PC-9 (cell line): Measurements from ENCODE around the gene KIZ. TPM values are rescaled to one million over a fixed set of nuclear protein-coding genes. Genes with fewer than 3 reads are reported as not detected.

Experiments used
- BruUV-seq: library from RNA; stranded (reverse); fragments of 400-500 nt; replicated peaks from 2 replicates; lab custom pipeline; 2021; lab: Mats Ljungman, UMichigan
- CTCF ChIA-PET: fragments of 300-600 bp; sonication (Branson Sonifier 250); formaldehyde crosslinking; loops from one replicate; lab custom pipeline; 2022; ENCODE audit warnings: antibody characterized with exemption; lab: Charles Lee
- POLR2A ChIA-PET: fragments of 300-600 bp; sonication (Branson Sonifier 250); formaldehyde crosslinking; loops from one replicate; lab custom pipeline; 2022; ENCODE audit warnings: antibody characterized with exemption; ENCODE audit not compliant: unreplicated experiment; lab: Charles Lee
- DNase-seq, 2 experiments: peaks; one replicate each; pipeline versions ENCODE4 v3.0.0 to v3.0.0-alpha.2; 2015 to 2022; ENCODE audit warnings: mixed read lengths in 1 of 2
- H2AFZ ChIP-seq: fragments of 200-600 bp; sonication (generic); 2 replicates; pipeline ENCODE4 v1.8.1; 2017; ENCODE audit warnings: antibody characterized with exemption
- H3F3A ChIP-seq: fragments of 200-600 bp; sonication (generic); 2 replicates; pipeline ENCODE4 v1.8.1; 2017; ENCODE audit warnings: antibody characterized with exemption, mild to moderate bottlenecking, low read depth; ENCODE audit not compliant: insufficient read depth
- H3K27ac ChIP-seq: fragments of 200-600 bp; sonication (generic); 2 replicates; pipeline ENCODE4 v1.6.1; 2016; ENCODE audit warnings: mixed run types
- H3K27me3 ChIP-seq: fragments of 200-600 bp; sonication (generic); 2 replicates; pipeline ENCODE4 v1.6.1; 2016; ENCODE audit warnings: low read depth, mixed run types; ENCODE audit not compliant: insufficient read depth
- H3K36me3 ChIP-seq: fragments of 200-600 bp; sonication (generic); 2 replicates; pipeline ENCODE4 v1.6.1; 2016; ENCODE audit warnings: low read depth, mixed run types
- H3K4me1 ChIP-seq: fragments of 200-600 bp; sonication (generic); replicated peaks from 2 replicates; pipeline ENCODE4 v1.6.1; 2016; ENCODE audit warnings: mixed run types; ENCODE audit not compliant: insufficient read depth
- H3K4me2 ChIP-seq: fragments of 200-600 bp; sonication (generic); 2 replicates; pipeline ENCODE4 v1.6.1; 2017; ENCODE audit warnings: mixed run types
- H3K4me3 ChIP-seq: fragments of 200-600 bp; sonication (generic); 2 replicates; pipeline ENCODE4 v1.6.1; 2016; ENCODE audit warnings: mixed run types
- H3K79me2 ChIP-seq: fragments of 200-600 bp; sonication (generic); 2 replicates; pipeline ENCODE4 v1.6.1; 2017; ENCODE audit warnings: low read depth, mixed run types
- H3K9me2 ChIP-seq: fragments of 200-600 bp; sonication (generic); 2 replicates; pipeline ENCODE4 v1.8.1; 2017; ENCODE audit warnings: mild to moderate bottlenecking; ENCODE audit not compliant: insufficient read depth
- H3K9me3 ChIP-seq: fragments of 200-600 bp; sonication (generic); 2 replicates; pipeline ENCODE4 v1.8.1; 2016; ENCODE audit warnings: low read depth; ENCODE audit not compliant: insufficient read depth
- H4K20me1 ChIP-seq: fragments of 200-600 bp; sonication (generic); 2 replicates; pipeline ENCODE4 v1.8.1; 2017; ENCODE audit not compliant: insufficient read depth
- EZH2 ChIP-seq: fragments of 200-600 bp; sonication (generic); IDR thresholded peaks from 2 replicates; pipeline ENCODE4 v1.8.0; 2017; ENCODE audit warnings: antibody characterized with exemption, low read depth
- intact Hi-C: fragments of 100-400 bp; cut with micrococcal nuclease; formaldehyde crosslinking; loops from one replicate; pipeline ENCODE4 v1.10.0; 2022; ENCODE audit not compliant: unreplicated experiment
- total RNA-seq: library from RNA; stranded (reverse); gene quantifications from 2 replicates; pipeline ENCODE4 v1.2.3, GENCODE V29; 2021
- TF ChIP-seq, protein P1 (sequence below): fragments of 200-600 bp; sonication (generic); conservative IDR thresholded peaks from 2 replicates; pipeline ENCODE4 v1.6.1; 2017; ENCODE audit warnings: mixed run types, antibody characterized with exemption, mild to moderate bottlenecking, moderate library complexity

The KIZ gene
- total RNA-seq, 1 experiment from 2014 or later = 21.5 TPM

DNA sequence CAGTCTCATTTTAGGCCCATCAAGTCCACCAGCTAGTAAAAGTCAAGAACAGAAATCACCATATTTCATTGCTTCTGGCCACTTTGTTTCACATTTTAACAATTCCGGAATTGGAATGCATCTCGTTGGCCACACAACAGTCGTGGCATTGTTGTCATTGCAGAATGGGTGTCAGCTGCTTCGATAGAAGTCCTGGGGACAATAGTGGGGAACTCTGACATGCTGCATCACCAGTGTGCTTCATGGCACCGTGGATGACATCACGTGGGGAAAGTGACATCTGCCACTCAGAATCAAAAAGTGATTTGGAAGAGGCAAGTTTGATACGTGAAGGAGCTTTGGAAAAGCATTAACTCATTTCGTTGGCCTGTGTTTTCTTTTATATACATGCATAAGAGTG lies 133.5 kb downstream of the KIZ start:
- no peaks in the 10 kb centered on the region for H3F3A ChIP-seq
- ChIA-PET CTCF (no interaction called here), POLR2A (no interaction called here)
- H3K79me2 ChIP-seq = no peaks in the 10 kb centered on the region
- H3K36me3 ChIP-seq = no peaks in the 10 kb centered on the region
- no peak for TF ChIP-seq EZH2
- TF ChIP-seq, protein P1, sequence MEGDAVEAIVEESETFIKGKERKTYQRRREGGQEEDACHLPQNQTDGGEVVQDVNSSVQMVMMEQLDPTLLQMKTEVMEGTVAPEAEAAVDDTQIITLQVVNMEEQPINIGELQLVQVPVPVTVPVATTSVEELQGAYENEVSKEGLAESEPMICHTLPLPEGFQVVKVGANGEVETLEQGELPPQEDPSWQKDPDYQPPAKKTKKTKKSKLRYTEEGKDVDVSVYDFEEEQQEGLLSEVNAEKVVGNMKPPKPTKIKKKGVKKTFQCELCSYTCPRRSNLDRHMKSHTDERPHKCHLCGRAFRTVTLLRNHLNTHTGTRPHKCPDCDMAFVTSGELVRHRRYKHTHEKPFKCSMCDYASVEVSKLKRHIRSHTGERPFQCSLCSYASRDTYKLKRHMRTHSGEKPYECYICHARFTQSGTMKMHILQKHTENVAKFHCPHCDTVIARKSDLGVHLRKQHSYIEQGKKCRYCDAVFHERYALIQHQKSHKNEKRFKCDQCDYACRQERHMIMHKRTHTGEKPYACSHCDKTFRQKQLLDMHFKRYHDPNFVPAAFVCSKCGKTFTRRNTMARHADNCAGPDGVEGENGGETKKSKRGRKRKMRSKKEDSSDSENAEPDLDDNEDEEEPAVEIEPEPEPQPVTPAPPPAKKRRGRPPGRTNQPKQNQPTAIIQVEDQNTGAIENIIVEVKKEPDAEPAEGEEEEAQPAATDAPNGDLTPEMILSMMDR = no peak
- no peak overlapping the region for H2AFZ ChIP-seq
- no peaks in the 10 kb centered on the region for H3K9me3 ChIP-seq
- H3K4me1 ChIP-seq = no peaks in the 10 kb centered on the region
- H4K20me1 ChIP-seq = no peaks in the 10 kb centered on the region
- H3K4me3 ChIP-seq = no peak overlapping the region
- H3K27ac ChIP-seq = no peak overlapping the region
- peaks cover 10% of the 10 kb centered on the region; the same call in 1 of the 2 replicates for H3K27me3 ChIP-seq
- no TSS peak for BruUV-seq
- no peaks in the 10 kb centered on the region for H3K9me2 ChIP-seq
- DNase-seq = no peak
- intact Hi-C loops = no loop called here
- no peak overlapping the region for H3K4me2 ChIP-seq

GRCh38 chr20:21262812-21263211 lies 136.9 kb downstream of the KIZ start:
- POLR2A ChIA-PET = no interaction called here
- intact Hi-C loops = no loop called here
- Histone ChIP-seq H3K4me3 (no peak overlapping the region), H3K9me3 (peaks cover 5% of the 10 kb centered on the region; the same call in 1 of the 2 replicates), H3K36me3 (no peaks in the 10 kb centered on the region), H3K4me2 (no peak overlapping the region), H3K9me2 (no peaks in the 10 kb centered on the region), H3K27ac (no peak overlapping the region), H3K27me3 (peaks cover 39% of the 10 kb centered on the region), H3K79me2 (no peaks in the 10 kb centered on the region), H2AFZ (no peak overlapping the region), H4K20me1 (no peaks in the 10 kb centered on the region), H3F3A (no peaks in the 10 kb centered on the region), H3K4me1 (no peaks in the 10 kb centered on the region)
- CTCF ChIA-PET = no interaction called here
- DNase-seq = no peak
- TF ChIP-seq, protein P1 = no peak
- TF ChIP-seq EZH2 = no peak
- no TSS peak for BruUV-seq

DNA sequence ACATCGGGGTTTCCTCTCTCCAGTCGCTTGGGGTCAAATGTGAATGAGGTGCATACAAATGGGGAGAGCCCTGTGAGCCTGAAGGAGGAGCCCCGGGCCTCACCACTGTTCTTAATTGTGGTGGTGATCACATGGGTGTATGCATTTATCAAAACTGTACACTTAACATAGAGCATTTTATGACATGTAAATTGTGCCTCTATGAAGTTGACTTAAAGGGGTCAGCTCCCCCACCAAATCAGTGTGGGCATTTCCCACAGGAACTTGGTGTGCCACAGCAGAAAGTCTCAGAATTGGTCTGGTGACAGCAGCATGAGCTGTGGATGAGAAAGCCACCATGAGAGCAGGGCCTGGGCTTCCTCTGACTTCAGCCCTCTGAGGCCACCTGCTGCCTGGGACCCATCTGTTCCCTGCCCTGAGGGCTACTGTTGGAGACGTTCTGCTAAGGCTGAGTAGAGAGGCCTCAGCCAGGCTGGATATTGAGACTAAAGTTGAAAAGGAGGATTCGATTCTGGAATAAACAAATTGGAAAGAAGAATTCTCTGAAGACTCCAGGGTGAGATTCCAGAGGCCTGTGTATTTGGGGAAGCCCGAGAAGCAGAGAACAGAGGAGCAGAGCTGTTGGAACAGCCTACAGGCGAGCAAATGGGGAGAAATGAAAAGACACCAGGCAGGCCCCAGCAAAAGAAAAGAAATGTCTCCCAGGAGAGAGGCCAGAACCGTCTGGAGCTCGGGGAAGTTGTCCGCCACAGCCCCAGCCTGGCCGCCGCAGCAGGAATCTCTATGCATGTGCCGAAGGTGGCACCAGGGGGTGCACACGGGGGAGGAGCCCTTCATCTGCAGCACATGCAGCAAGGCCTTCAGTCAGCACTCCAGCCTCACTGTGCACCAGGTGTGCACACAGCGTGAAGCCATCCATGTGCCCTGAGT lies 139.6 kb downstream of the KIZ start:
- intact Hi-C loops = no loop called here
- Histone ChIP-seq H3K9me3 (peaks cover 5% of the 10 kb centered on the region; the same call in 1 of the 2 replicates), H3K79me2 (no peaks in the 10 kb centered on the region), H3K4me3 (no peak overlapping the region), H3K9me2 (no peaks in the 10 kb centered on the region), H3K27ac (no peak overlapping the region), H3K36me3 (no peaks in the 10 kb centered on the region), H4K20me1 (no peaks in the 10 kb centered on the region), H3K4me2 (no peak overlapping the region), H2AFZ (no peak overlapping the region), H3K27me3 (peaks cover 64% of the 10 kb centered on the region), H3F3A (no peaks in the 10 kb centered on the region), H3K4me1 (no peaks in the 10 kb centered on the region)
- CTCF ChIA-PET = no interaction called here
- TF ChIP-seq, protein P1 = no peak
- TF ChIP-seq EZH2 = no peak
- POLR2A ChIA-PET = no interaction called here
- no TSS peak for BruUV-seq
- no peak for DNase-seq
